Suprapubic skin (tissue), 4 donors: ENCODE measurements around the gene NRXN3. TPM values are rescaled to one million over a fixed set of nuclear protein-coding genes. Genes with fewer than 3 reads are reported as not detected.

ENCODE experiments used
- DNase-seq, 2 donors: peaks; one replicate each; pipeline ENCODE4 v3.0.0-alpha.2; 2019; ENCODE audit warnings: low spot score in 2 of 2
- H3K27ac ChIP-seq: fragments of 200-600 bp; sonication (generic); one replicate; pipeline ENCODE4 v1.5.1; 2019
- H3K27me3 ChIP-seq: fragments of 200-600 bp; sonication (generic); one replicate; pipeline ENCODE4 v1.5.1; 2019
- H3K36me3 ChIP-seq: fragments of 200-600 bp; sonication (generic); one replicate; pipeline ENCODE4 v1.5.1; 2019
- H3K4me1 ChIP-seq: fragments of 200-600 bp; sonication (generic); one replicate; pipeline ENCODE4 v1.5.1; 2019
- H3K4me3 ChIP-seq: fragments of 200-600 bp; sonication (generic); one replicate; pipeline ENCODE4 v1.5.1; 2019; ENCODE audit warnings: mild to moderate bottlenecking
- H3K9me3 ChIP-seq: fragments of 200-600 bp; sonication (generic); one replicate; pipeline ENCODE4 v1.5.1; 2019
- EP300 ChIP-seq: sonication (generic); formaldehyde crosslinking; IDR thresholded peaks from one replicate; pipeline ENCODE4 v1.6.1; 2017; ENCODE audit warnings: antibody characterized with exemption
- POLR2A ChIP-seq, 2 donors: fragments of 450-650 bp; IDR thresholded peaks; one replicate each; pipeline ENCODE4 v1.6.1; 2017; ENCODE audit warnings: antibody characterized with exemption in 2 of 2, mild to moderate bottlenecking in 2 of 2, moderate library complexity in 2 of 2
- POLR2AphosphoS5 ChIP-seq, 3 donors: sonication (generic); formaldehyde crosslinking; IDR thresholded peaks; one replicate each; pipeline ENCODE4 v1.6.1; 2017; ENCODE audit warnings: antibody characterized with exemption in 3 of 3
- WGBS: methylation state at CpG from one replicate; pipeline ENCODE4 v1.1.5; 2018; 5-methylcytosine and 5-hydroxymethylcytosine counted together
- total RNA-seq, 4 donors: library from RNA; depleted of rRNA; stranded (reverse); fragments of >200 nt; gene quantifications; one replicate each; pipeline ENCODE4 v1.1.0, GENCODE V29; 2016
- TF ChIP-seq, protein P1 (sequence below), 2 donors: fragments of 200-600 bp in 1 of 2; fragments of 450-650 bp in 1 of 2; sonication (generic) in 1 of 2; IDR thresholded peaks; one replicate each; pipeline ENCODE4 v1.5.1; 2016 to 2019; ENCODE audit warnings: antibody characterized with exemption in 2 of 2, mild to moderate bottlenecking in 1 of 2, moderate library complexity in 1 of 2

The NRXN3 gene
- total RNA-seq, 4 donors from 2014 or later = 0.79 to 4.3 (median 3.3) TPM

DNA sequence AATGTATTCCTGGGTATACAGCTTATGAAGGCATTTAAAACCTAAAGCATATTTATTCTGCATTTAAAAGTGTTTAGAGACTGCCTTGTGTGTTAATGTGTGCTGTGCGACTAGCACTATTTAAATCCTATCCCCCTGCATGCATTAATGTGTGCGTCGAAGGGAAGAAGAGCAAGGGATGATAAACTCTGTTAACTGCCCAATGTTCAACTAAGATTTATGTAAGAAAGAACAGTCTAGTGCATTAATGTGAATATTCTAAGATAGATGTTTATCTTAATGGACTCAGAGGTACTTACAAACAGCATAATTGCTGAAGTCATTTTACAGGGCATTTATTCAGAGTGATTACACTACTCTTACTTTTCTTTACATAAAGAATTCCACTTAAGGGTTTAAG is 1616.3 kb downstream of the NRXN3 start:
- Histone ChIP-seq H3K4me3 (no peak overlapping the region), H3K27me3 (no peaks in the 10 kb centered on the region), H3K27ac (no peak overlapping the region), H3K9me3 (no peaks in the 10 kb centered on the region), H3K4me1 (no peaks in the 10 kb centered on the region), H3K36me3 (no peaks in the 10 kb centered on the region)
- 94% methylated on average over 3 of the region's 3 CpGs for WGBS
- no peak for DNase-seq
- TF ChIP-seq, protein P1, sequence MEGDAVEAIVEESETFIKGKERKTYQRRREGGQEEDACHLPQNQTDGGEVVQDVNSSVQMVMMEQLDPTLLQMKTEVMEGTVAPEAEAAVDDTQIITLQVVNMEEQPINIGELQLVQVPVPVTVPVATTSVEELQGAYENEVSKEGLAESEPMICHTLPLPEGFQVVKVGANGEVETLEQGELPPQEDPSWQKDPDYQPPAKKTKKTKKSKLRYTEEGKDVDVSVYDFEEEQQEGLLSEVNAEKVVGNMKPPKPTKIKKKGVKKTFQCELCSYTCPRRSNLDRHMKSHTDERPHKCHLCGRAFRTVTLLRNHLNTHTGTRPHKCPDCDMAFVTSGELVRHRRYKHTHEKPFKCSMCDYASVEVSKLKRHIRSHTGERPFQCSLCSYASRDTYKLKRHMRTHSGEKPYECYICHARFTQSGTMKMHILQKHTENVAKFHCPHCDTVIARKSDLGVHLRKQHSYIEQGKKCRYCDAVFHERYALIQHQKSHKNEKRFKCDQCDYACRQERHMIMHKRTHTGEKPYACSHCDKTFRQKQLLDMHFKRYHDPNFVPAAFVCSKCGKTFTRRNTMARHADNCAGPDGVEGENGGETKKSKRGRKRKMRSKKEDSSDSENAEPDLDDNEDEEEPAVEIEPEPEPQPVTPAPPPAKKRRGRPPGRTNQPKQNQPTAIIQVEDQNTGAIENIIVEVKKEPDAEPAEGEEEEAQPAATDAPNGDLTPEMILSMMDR (IDR thresholded peaks at IDR 0.05) = no peak
- no peak for TF ChIP-seq POLR2A (IDR thresholded peaks at IDR 0.05)
- TF ChIP-seq POLR2AphosphoS5 (IDR thresholded peaks at IDR 0.05) = no peak
- TF ChIP-seq EP300 = no peak

DNA sequence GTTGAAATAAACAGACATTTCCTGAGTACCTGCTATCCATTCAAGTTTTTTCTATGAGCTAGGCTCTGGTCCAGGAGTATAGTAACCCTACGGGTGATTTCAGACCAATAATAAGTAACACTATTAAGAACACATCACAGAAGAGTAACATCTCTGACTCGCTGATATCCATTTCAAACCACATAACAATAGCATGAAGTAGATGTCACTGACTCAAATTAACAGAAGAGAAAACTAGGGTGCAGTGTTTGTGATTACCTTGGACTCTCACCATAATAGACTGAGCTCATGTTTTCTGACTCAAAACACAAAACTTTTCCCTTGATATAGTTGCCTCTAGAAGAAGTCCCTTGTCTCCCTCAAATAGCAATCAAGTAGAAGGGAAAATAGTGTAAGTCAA is 1618.2 kb downstream of the NRXN3 start:
- no peaks in the 10 kb centered on the region for H3K4me1 ChIP-seq
- H3K4me3 ChIP-seq = no peak overlapping the region
- no peaks in the 10 kb centered on the region for H3K9me3 ChIP-seq
- TF ChIP-seq POLR2A (IDR thresholded peaks at IDR 0.05) = no peak
- TF ChIP-seq, protein P1 (IDR thresholded peaks at IDR 0.05) = no peak
- no peak for TF ChIP-seq EP300
- no peak for TF ChIP-seq POLR2AphosphoS5 (IDR thresholded peaks at IDR 0.05)
- no peak for DNase-seq
- WGBS = 96% methylated on average over 2 of the region's 2 CpGs
- no peak overlapping the region for H3K27ac ChIP-seq
- no peaks in the 10 kb centered on the region for H3K27me3 ChIP-seq
- H3K36me3 ChIP-seq = no peaks in the 10 kb centered on the region

DNA sequence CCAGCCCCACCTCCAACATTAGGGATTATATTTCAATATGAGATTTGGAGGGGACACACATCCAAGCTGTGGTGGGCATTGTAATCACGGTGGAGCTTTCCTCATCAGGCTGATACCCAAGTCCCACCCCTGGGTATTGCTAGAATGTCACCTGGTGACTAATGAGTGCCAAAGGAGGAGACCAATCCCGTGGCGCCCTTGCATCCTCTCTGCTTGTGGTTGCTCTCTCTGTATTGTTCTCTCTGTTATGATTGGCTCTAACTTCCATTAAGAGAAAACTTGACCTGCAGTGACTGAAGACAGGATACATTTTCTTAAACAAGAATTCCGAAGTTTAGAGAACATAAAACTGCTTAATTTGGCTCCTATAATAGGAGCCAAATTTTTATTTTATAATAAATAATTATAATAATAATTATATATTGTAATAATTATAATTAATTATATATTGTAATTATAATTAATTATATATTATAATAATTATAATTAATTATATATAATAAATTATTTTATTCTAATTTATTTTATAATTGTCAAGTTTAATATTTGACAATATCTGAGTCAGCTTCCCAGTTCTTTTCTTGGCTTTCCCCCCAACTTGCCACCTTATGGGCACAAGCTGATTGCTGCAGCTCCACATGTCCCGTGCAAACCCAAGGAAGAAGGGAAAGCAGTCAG is 1621.0 kb downstream of the NRXN3 start:
- no peaks in the 10 kb centered on the region for H3K4me1 ChIP-seq
- no peaks in the 10 kb centered on the region for H3K27me3 ChIP-seq
- H3K4me3 ChIP-seq = no peak overlapping the region
- no peak for DNase-seq
- no peaks in the 10 kb centered on the region for H3K36me3 ChIP-seq
- no peak overlapping the region for H3K27ac ChIP-seq
- WGBS = 82% methylated on average over 5 of the region's 5 CpGs
- no peaks in the 10 kb centered on the region for H3K9me3 ChIP-seq
- TF ChIP-seq POLR2A (IDR thresholded peaks at IDR 0.05) (no peak), POLR2AphosphoS5 (IDR thresholded peaks at IDR 0.05) (no peak), EP300 (no peak)
- TF ChIP-seq, protein P1 (IDR thresholded peaks at IDR 0.05) = no peak

DNA sequence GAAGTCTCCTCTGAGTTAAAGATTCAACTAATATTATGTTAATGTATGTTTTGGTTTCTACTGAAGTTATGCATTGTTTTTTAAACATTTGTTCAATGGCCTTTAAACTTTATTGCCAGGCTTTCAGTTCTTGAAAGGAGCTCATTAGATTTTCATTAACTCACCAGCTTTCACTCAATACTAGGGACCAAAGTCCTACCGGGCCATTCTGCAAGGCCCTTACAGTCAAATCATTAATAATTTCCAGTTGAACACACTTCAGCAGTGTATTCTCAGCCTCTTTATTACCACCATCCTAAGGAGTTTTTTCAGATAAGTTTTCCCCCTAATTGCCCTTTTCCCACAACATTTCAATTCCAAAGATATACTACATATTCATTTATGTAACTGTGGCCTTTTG is 1631.9 kb downstream of the NRXN3 start:
- Histone ChIP-seq H3K4me3 (no peak overlapping the region), H3K27ac (no peak overlapping the region), H3K27me3 (no peaks in the 10 kb centered on the region), H3K36me3 (no peaks in the 10 kb centered on the region), H3K4me1 (no peaks in the 10 kb centered on the region), H3K9me3 (no peaks in the 10 kb centered on the region)
- TF ChIP-seq, protein P1 (IDR thresholded peaks at IDR 0.05) = no peak
- TF ChIP-seq POLR2AphosphoS5 (IDR thresholded peaks at IDR 0.05) (no peak), EP300 (no peak), POLR2A (IDR thresholded peaks at IDR 0.05) (no peak)
- no peak for DNase-seq
- 82% methylated on average over 1 of the region's 1 CpG for WGBS

- no peak overlapping the region for H3K27ac ChIP-seq
- TF ChIP-seq EP300 (no peak), POLR2AphosphoS5 (IDR thresholded peaks at IDR 0.05) (no peak), POLR2A (IDR thresholded peaks at IDR 0.05) (no peak)
- TF ChIP-seq, protein P1 (IDR thresholded peaks at IDR 0.05) = no peak
- H3K9me3 ChIP-seq = no peaks in the 10 kb centered on the region
- DNase-seq = no peak
- WGBS = 71% methylated on average over 1 of the region's 1 CpG
- H3K36me3 ChIP-seq = no peaks in the 10 kb centered on the region
- H3K4me3 ChIP-seq = no peak overlapping the region
- no peaks in the 10 kb centered on the region for H3K27me3 ChIP-seq
- H3K4me1 ChIP-seq = no peaks in the 10 kb centered on the region
These were observed 1635.5 kb downstream of the NRXN3 start for GRCh38 chr14:79805636-79806035.
